HG03064 (cell line): ENCODE results near the gene SAMD4A.
A peak's percentile ranks its signal among the peaks of the same experiment; 100 is the strongest.

Experiments
- ATAC-seq: cut with Tn5 transposase; IDR thresholded peaks from one replicate; pipeline ENCODE4 v1.9.1; 2021; ENCODE audit warnings: low read depth; ENCODE audit not compliant: unreplicated experiment

Gene SAMD4A

DNA sequence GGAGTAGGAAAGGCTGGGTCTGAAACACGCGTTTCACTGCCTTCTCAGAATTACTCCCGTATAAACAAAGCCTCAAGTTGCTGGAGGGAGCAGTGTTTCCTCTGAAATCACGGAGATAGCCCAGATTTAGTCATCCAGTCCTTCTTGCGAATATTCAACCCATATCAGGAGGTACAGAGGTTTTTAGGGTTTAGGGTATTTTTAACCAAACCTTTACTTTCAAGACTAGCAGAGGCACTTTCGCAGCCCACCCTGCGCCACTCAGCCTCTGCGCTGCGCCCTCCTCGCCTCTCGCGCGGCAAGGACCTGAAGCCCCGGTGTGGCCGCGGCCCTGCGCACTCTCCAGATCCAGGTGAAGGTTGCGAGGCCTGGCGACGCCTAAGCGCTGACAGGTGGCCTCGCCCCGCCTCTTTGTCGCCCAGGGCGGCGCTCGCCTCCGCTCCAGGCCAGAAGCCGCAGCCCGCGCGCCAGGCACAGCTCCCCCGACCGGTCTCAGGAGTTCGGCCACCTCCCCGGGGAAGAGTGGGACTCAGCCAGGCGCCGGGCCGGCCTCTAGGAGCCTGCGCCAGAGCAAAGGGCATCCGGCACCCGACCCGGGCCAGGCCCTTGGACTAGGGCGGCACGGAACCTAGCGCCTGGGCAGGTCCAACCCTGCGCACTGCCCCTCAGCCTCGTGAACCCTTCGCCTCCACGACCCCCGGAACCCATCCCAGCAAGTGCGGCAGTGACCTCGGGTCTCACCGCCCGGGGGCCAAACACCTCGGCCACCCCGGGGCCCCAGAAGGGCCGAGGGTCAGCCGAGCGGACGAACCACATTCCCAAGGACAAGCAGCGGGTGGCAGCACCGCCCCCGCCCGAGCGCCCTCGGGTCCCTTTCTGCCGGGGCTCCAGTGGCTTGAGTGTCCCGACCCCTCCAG lies 1.8 kb upstream of the SAMD4A start:
- ATAC-seq, result peak; percentile 28

DNA sequence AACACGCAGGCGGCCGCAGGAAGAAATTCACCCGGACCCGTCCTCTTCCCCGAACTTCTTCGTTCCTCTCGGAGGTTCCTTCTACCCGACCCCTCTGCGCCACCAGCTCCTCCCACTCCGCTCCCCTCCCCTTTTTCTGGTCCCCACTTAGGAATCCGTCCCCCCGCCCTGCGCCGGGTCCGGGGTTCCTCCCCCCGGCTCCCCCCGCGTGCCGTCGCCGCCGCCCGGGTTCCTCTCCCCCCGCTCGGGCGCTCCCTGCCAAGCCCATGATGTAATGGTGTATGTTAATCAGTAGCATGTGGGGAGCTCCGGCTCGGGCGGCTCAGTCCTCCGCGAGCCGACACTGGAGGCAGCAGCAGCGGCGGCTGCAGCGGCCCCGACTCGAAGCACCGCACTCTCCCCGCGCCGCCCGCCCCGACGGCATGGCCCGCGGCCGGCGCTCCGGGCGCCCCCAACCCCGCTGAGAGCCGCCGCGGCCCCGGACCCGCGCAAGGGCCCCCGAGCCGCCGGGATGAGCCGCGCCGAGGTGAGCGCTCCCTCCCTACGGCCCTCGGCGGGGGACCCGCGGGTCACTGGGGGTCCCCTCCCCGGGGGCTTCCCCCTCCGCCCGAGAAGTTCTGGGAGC lies 1.0 kb upstream of the SAMD4A start:
- peak; percentile 39 for ATAC-seq

DNA sequence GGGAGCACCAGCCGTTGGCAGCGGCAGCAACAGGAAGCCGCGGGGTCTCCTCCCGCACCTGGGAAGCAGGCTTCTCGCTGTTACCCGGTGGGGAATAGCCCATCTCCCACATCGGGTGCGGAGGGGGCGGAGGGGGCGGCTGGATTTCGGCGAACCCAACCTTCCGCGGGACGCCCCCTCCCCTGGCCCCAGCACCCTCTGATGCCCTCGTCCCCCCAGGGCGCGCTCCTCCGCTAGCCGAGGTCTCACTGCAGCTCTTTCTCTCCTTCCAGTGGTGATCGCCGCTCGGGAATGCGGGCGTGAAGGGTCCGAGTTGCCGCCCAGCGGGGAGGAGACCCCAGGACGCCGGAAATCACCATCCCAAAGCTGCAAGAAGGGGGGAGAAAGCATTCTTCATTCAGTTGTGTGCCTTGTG lies 303 bp downstream of the SAMD4A start:
- no peak for ATAC-seq

DNA sequence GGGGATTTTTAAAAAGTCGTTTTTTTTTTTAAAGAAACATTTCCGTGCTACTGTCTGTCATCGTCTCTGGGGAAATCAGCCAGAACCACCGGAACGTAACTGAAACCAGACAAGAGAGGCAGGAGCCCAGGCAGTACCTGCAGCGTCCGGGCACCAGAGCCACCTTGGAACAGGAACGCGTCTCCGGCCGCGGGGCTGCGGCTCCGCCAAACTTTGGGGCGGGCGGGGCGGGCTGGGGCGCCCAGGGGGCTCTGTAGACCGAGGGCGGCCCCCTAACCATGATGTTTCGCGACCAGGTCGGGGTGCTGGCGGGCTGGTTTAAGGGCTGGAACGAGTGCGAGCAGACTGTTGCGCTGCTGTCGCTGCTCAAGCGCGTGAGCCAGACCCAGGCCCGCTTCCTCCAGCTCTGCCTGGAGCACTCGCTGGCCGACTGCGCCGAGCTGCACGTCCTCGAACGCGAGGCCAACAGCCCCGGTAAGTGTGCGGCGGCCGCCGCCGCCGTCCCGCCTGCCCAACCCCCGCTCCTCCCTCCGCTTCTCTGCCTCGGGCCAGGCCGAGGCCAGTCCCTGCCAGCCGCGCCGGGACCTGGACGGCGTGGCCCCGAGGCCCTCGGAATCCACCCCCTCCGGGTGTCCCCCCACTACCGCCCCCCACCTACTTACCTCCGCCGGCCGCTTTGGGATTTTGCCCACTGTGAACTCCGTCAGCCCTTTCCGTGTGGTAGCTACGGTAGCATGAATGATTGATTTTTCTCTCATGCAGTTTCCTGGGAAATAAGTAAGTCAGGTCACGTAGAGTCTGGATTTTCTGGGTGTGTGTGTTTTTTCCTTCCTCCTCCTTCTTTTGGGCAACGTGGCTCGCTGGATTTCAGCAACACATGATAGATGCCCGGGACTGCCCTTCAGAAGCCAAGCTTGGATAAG lies 972 bp downstream of the SAMD4A start:
- no peak for ATAC-seq

DNA sequence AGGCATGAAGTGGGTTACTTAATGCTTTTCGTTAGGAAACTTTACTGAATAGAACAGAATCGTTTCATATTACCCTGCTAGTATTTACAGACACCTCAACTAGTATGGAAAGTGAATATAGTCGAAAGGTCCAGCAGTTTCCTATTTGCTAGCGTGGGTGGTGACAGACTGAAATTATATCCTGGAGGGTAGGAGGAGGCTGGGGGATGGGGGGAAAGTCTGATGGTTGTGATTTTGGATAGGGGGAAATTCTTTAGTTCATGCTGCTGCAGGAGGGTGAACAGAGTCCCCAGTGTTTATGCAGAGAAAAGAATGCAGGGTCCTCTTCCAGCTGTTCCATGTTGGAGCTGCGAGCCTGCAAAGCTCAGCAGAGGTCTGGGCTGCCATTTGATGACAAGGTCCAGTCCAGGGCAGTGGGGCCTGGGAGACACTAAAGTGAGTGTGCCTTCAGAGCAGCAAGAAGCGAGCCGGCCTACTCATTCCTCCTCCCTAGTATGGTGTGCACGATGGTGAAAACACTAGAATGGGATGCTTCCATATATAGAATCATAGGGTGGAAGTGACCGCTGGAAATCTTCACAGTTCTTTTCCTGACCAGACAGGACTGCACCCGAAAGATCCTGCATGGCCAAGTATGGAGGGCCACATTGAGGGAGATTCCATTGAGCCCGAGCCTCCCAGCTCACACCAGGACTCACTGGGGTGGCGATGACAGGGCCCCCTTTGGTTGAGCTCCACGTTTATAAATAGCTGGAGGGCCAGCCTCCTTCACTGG lies 2.1 kb downstream of the SAMD4A start:
- no peak for ATAC-seq

DNA sequence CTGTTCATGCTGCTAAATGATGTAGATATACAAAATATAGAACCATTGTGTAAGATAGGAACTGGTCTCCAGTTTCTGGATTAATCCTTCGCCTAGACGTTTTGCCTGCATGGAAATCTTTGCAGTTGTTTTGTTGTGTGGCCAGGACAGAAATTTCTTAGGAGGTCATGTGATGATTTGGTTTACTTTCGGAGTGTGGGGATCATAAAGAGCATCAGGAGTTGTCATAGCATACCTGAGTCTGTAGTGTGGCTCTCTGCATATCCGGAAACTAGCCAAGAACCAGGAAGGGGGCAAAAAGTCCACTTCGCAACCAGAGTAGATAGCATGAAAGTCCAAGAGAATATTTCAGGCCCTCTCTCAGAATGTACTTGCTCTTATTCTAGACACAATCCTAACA lies 3.1 kb downstream of the SAMD4A start:
- no peak for ATAC-seq

DNA sequence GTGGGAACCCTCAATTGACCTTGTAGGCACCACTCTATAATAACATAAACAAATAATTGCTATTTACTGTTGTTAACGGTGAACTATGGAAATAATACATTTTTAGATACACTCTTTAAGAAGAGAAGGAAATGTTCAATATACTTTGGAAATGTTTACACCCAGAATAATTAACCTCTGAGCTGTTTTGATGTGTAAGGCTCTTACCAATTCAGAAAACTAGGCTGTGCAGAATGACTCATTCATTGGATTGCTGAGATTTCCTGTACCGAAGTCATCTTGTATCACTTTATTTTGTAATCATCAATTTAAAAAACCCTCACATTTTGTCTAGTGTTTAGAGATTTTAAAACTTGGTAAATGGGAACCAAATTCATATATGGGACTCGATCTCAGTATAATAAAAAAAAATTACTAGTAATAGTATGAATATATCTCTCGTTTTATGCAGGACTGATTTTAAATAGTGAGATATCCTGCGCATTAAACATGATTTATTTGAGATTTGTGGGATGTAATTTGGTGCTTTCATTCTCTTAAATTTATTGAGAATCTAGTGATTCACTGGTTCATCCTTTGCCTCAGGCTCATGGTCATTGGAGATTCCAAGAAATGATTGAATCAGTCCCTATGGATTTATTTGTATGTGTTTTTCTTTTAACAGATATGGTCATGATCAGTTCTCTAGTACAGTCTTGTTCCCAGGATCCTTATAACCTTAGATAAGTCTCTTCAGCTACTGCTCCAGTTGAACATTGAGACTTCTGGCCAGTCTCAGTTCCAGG lies 3.9 kb downstream of the SAMD4A start:
- no peak for ATAC-seq

DNA sequence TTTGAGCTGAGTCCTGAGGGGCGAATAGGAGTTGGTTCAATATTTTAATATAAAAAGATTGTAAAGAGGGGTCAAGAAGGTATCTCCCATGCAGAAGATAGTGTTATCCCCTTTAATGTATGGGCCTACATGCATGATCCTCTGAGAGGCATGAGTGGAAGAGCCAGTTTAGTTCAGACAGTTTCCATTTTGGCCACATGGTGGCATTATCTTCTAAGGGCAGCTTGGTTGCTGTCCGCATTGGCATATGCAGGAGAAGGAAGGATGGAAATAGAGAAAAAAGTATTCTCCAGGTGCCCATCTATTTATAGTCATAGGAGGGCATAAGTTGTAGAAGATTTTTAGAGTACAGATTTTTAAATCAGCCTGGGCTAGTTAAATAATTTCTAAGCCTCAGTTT lies 5.4 kb downstream of the SAMD4A start:
- no peak for ATAC-seq

DNA sequence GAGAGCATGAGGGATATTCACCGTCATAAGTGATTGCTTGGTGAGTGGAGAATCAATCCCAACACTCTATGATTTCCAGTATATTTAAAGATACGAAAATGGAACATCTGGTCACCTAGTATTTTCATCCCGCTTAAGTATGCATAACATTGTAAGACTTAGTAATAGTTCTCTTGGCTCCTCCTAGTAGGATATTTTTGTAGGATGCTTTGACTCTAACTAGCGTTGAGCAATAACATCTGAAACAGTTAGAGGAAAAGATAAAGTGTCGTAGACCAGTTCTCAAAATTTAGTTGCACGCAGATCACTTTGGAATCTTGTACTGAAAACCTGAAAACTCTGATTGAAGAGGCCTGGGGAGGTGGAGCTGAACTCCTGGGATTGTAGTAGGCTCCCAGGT lies 7.6 kb downstream of the SAMD4A start:
- no peak for ATAC-seq

DNA sequence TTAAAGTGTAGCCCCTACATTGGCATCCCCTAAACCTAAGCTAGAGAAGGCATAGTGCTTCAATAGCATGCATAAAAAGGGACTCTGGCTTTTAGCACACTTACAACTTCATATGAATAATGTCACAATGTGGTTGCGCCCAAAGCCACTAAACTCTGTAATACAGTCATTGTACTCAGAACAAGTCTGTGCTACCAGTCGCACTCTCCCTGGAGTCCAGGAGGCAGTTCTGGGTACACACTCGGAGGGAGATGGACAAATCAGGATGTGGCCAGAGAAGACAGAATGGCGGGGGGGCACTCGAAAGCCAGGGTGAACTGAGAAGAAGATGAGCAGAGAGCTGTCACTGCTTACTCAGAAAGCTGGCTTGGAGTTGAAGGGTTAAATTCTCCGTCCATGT lies 10.6 kb downstream of the SAMD4A start:
- no peak for ATAC-seq

DNA sequence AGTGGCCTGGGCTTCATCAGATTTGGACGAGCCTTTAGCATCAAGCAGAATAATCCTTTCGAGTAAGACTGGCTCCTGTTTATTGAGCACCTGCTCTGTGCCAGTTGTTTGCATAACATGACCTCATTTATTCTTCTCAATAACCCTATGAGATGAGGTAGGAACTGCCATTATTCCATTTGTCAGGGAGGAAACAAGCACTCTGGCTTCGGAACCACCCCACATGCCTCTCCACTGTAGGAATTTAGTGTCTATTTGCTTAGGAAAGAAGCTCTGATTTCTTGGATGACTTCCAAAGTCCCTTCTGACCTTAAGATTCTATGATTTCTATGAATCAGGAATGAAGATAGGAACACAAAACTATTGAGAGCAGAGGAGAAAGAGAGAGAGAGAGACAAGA lies 11.0 kb downstream of the SAMD4A start:
- ATAC-seq, result no peak

DNA sequence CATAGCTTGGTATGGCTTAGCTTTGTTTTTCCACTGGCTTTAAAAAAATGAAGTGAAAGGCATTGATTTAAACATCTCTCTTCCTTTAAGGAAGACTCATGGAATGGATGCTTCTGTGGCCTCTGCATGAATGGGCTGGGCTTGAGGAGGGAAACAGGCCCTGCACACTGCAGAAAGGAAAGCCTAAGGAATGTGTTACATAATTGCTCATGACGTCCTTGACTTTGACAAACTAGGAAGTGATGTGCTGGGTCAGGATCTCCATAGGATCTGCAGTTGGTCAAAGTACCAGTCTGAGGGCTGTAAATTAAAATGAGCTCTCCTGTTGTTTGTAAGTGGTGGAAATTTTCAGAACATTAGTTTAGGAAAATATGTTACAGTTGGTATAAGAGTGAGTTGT lies 12.7 kb downstream of the SAMD4A start:
- no peak for ATAC-seq

DNA sequence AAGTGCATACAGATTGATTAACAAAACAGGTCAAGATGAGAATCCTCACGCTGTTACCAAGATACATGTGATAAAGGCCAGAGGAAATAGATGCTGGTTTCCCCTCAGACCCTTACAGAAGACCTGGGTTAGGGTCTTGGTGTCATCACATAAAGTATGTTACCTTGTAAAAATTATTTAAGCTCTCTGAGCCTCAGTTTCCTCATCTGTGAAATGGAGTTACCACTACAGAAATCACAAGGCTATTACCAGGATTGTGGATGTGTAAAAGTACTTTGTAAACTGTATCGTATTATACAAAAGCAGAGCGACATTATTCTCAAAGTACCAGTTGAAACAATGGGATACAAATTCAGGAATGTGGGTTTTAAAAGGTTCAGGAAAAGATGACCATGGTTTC lies 14.0 kb downstream of the SAMD4A start:
- no peak for ATAC-seq

DNA sequence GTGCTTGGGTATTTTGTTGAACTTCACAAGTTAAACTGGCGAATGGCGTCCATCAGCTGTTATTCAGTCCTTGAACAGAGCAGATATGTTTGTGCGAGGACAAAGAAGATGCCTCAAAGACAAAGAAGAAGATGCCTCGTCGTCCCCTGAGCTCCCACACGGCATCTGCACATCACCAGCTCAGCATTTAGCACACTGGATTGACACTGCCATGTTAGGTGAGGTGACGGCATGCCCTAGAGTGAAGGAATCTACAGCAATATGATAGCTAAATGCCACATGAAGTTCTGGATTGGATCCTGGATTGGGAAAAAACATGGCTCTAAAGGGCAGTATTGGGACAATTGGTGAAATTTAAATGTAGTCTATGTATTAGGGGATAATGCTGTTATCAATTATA lies 15.4 kb downstream of the SAMD4A start:
- no peak for ATAC-seq

DNA sequence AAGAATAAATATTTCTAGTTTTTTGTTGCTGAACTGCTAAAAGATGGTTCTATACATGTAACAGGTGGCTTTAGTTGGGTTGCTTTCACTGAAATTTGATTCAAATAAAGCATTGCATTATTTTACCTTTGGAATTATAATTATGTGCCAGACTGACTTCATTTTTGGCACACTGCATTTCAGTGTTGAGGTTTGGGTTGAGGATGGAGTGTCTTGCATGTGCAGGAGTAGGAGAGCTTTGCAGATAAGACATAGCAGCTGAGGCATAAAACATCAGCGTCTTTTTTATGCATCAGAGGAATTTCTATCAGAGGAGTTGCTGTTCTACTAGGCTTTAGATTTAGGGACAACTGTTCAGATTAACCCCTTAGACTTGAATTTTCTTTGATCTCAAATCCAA lies 17.2 kb downstream of the SAMD4A start:
- no peak for ATAC-seq

DNA sequence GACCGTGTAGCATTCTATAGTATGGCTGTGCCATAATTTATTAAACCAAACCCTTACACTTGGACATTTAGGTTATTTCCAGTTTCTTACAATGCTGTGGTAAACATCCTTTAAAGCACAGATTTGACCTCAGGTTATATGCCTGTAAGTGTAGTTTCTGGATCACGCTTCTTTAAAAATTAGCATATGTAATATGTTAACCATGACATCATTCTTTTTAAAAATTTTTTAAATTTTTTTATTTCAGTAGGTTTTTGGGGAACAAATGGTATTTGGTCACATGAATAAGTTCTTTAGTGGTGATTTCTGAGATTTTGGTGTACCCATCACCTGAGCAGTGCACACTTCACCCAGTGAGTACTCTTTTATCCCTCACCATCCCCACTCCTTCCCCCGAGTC lies 18.3 kb downstream of the SAMD4A start:
- no peak for ATAC-seq

DNA sequence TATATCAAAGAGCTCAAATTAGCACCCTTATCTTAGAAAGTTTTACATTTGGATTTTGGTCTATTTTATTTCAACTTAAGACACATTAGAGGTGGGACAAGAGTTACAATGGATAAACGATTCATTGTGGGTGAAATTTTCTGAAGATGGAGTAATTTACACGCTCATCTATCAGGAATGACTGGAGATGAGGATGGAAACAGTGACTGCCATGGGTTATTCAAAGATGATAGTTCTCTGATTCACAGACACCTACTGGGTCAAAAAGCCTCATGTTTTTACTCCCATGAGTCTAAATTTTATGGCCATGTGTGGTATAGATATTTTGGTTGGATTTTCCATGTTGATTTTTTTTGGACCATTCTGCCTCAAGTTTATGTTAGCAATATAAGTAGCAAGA lies 22.1 kb downstream of the SAMD4A start:
- no peak for ATAC-seq

DNA sequence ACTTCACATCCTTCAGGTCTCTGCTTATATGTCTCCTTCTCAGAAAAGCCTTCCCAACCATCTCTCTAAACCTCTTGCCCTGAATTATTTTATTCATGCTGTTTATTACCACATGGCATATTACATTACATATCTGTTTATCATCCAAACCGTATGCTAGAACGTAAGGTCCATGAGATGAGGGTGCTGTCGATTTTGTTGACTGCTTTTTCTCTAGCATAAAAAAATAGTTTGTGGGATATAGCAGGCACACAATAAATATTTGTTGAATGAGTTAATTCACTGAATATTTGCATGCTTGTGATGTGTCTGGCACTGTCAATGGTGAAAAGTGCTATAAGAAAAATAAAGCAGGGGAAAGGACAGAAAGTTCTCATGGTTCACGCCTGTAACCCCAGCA lies 22.9 kb downstream of the SAMD4A start:
- ATAC-seq, result no peak

DNA sequence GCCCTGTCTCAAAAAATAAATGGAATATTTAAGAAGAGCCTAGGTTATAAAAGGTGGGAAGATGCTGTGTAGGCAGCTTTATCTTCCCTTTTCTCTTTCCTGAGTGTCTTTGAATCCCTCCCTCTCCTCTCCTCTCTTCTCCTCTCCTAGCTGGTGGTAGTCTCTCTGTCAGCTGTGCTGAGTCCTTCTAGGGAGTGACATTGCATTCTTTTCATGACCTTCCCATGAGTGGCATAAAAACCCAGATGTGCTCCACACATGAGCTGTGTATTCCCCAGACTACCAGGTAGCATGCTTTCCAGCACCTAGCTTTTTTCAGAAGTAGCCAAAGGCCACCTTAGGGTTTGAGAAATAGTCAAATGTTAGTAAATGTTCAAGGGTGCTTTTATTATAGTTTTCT lies 23.6 kb downstream of the SAMD4A start:
- no peak for ATAC-seq

DNA sequence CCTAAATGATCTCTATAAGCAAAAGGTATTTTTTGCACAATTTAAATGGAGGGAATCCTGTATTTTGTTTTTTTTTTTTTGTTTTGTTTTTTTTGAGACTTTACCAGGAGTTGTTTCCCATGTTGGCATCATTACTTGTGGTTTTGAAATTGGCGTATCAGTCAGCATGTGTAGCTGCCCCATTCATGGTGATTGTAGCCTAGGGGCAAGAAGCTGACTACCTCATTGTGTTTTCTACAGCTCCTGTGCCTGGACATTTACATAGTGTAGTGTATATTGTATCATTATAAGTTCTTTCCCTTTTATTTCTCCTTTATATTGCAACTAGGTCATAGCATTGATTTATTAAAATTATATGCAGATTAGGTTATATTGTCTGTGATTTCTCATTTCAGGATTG lies 24.5 kb downstream of the SAMD4A start:
- no peak for ATAC-seq
